Trophoblast cell (in vitro differentiated cells and primary cell): Measurements from ENCODE around the gene PIP5K1C.

Experiments used
- DNase-seq, 2 donors: peaks; one replicate each; pipeline ENCODE4 v3.0.0-alpha.2; 2016
- H2AFZ ChIP-seq: 2 replicates; pipeline ENCODE4 v1.6.1; 2013; ENCODE audit warnings: low read length, moderate library complexity, mild to moderate bottlenecking; ENCODE audit not compliant: insufficient read depth, poor library complexity
- H2AK5ac ChIP-seq: 2 replicates; pipeline ENCODE4 v1.6.1; 2013; ENCODE audit warnings: mild to moderate bottlenecking, low read length
- H2BK120ac ChIP-seq: 2 replicates; pipeline ENCODE4 v1.6.1; 2013; ENCODE audit warnings: low read length, mild to moderate bottlenecking, moderate library complexity; ENCODE audit not compliant: insufficient read depth, poor library complexity
- H2BK12ac ChIP-seq: 2 replicates; pipeline ENCODE4 v1.6.1; 2013; ENCODE audit warnings: mild to moderate bottlenecking, low read length, moderate library complexity
- H2BK5ac ChIP-seq: 2 replicates; pipeline ENCODE4 v1.6.1; 2013; ENCODE audit warnings: low read length, low read depth, moderate library complexity, mild to moderate bottlenecking; ENCODE audit not compliant: poor library complexity
- H3K14ac ChIP-seq: 2 replicates; pipeline ENCODE4 v1.6.1; 2013; ENCODE audit warnings: mild to moderate bottlenecking, low read length
- H3K18ac ChIP-seq: 2 replicates; pipeline ENCODE4 v1.6.1; 2013; ENCODE audit warnings: mild to moderate bottlenecking, low read length
- H3K23ac ChIP-seq: 2 replicates; pipeline ENCODE4 v1.6.1; 2013; ENCODE audit warnings: low read length
- H3K27ac ChIP-seq: 2 replicates; pipeline ENCODE4 v1.5.1; 2013; ENCODE audit warnings: low read depth, mild to moderate bottlenecking, inconsistent platforms, low read length, moderate library complexity
- H3K27me3 ChIP-seq: 2 replicates; pipeline ENCODE4 v1.6.1; 2013; ENCODE audit warnings: inconsistent platforms, mild to moderate bottlenecking, low read length, moderate library complexity; ENCODE audit not compliant: insufficient read depth
- H3K36me3 ChIP-seq, 2 experiments: 1 replicate in 1 of 2; 2 replicates in 1 of 2; pipeline ENCODE4 v1.6.1; 2013; ENCODE audit warnings: low read length in 2 of 2, mild to moderate bottlenecking in 2 of 2, moderate library complexity in 1 of 2; ENCODE audit not compliant: insufficient read depth in 2 of 2, control insufficient read depth in 1 of 2
- H3K4ac ChIP-seq: 2 replicates; pipeline ENCODE4 v1.6.1; 2013; ENCODE audit warnings: low read depth, mild to moderate bottlenecking, low read length, moderate library complexity
- H3K4me1 ChIP-seq, 2 experiments: 1 replicate in 1 of 2; 2 replicates in 1 of 2; pipeline ENCODE4 v1.6.1; 2013; ENCODE audit warnings: low read length in 2 of 2, mild to moderate bottlenecking in 2 of 2, moderate library complexity in 1 of 2; ENCODE audit not compliant: insufficient read depth in 2 of 2, control insufficient read depth in 1 of 2
- H3K4me2 ChIP-seq: 2 replicates; pipeline ENCODE4 v1.6.1; 2013; ENCODE audit warnings: inconsistent platforms, mild to moderate bottlenecking, low read length, moderate library complexity
- H3K4me3 ChIP-seq: 2 replicates; pipeline ENCODE4 v1.5.1; 2013; ENCODE audit warnings: mild to moderate bottlenecking, low read depth, low read length, inconsistent platforms
- H3K79me1 ChIP-seq: one replicate; pipeline ENCODE4 v1.6.1; 2013; ENCODE audit warnings: low read length
- H3K79me2 ChIP-seq: 2 replicates; pipeline ENCODE4 v1.6.1; 2013; ENCODE audit warnings: low read length, mild to moderate bottlenecking; ENCODE audit not compliant: control insufficient read depth, insufficient read depth, poor library complexity
- H3K9ac ChIP-seq: 2 replicates; pipeline ENCODE4 v1.6.1; 2013; ENCODE audit warnings: mild to moderate bottlenecking, low read length
- H3K9me3 ChIP-seq: 2 replicates; pipeline ENCODE4 v1.6.1; 2013; ENCODE audit warnings: low read depth, mild to moderate bottlenecking, control low read depth, inconsistent platforms, low read length; ENCODE audit not compliant: insufficient read depth
- H4K12ac ChIP-seq: 2 replicates; pipeline ENCODE4 v1.6.1; 2013; ENCODE audit warnings: low read depth, mild to moderate bottlenecking, low read length, moderate library complexity
- H4K8ac ChIP-seq: 2 replicates; pipeline ENCODE4 v1.6.1; 2013; ENCODE audit warnings: low read depth, mild to moderate bottlenecking, low read length, moderate library complexity
- H4K91ac ChIP-seq: one replicate; pipeline ENCODE4 v1.6.1; 2013; ENCODE audit warnings: low read depth, mild to moderate bottlenecking, low read length, moderate library complexity
- WGBS: extraction: QIAGEN DNeasy Blood & Tissue Kit; methylation state at CpG from one replicate; pipeline ENCODE4 v1.1.7; 2013; ENCODE audit warnings: missing lambda C conversion rate; ENCODE audit not compliant: insufficient read length, insufficient coverage; ENCODE audit errors: extremely low coverage; 5-methylcytosine and 5-hydroxymethylcytosine counted together

The PIP5K1C gene

GRCh38 chr19:3604227-3604986, 95.9 kb downstream of the PIP5K1C start:
- Histone ChIP-seq H2AK5ac (no peak overlapping the region), H3K27ac (no peak overlapping the region), H3K9me3 (peaks cover 6% of the 10 kb centered on the region), H4K8ac (no peak overlapping the region), H3K4me1 (peaks cover 13 to 14% of the 10 kb centered on the region in 2 experiments), H3K4ac (no peak overlapping the region), H2BK5ac (no peak overlapping the region), H2BK12ac (no peak overlapping the region), H3K36me3 (no peaks in the 10 kb centered on the region), H3K9ac (no peak overlapping the region), H3K79me1 (peaks cover 2% of the 10 kb centered on the region), H3K23ac (no peak overlapping the region), H2BK120ac (no peak overlapping the region), H3K4me2 (no peak overlapping the region), H3K14ac (no peak overlapping the region), H3K18ac (no peak overlapping the region), H2AFZ (no peak overlapping the region), H3K27me3 (no peaks in the 10 kb centered on the region), H3K79me2 (no peaks in the 10 kb centered on the region), H4K12ac (no peak overlapping the region), H4K91ac (no peak overlapping the region), H3K4me3 (no peak overlapping the region)
- WGBS = no CpG with 5 or more reads among the region's 27 CpGs
- no peak for DNase-seq

GRCh38 chr19:3603121-3603811, 97.0 kb downstream of the PIP5K1C start:
- Histone ChIP-seq H2BK12ac (no peak overlapping the region), H3K23ac (no peak overlapping the region), H3K9ac (no peak overlapping the region), H3K9me3 (peaks cover 6% of the 10 kb centered on the region), H2AFZ (no peak overlapping the region), H3K27me3 (no peaks in the 10 kb centered on the region), H3K14ac (no peak overlapping the region), H3K4me1 (peaks cover 13 to 14% of the 10 kb centered on the region in 2 experiments), H3K79me2 (no peaks in the 10 kb centered on the region), H3K27ac (no peak overlapping the region), H4K12ac (no peak overlapping the region), H3K4me3 (no peak overlapping the region), H2AK5ac (no peak overlapping the region), H3K4ac (no peak overlapping the region), H3K36me3 (no peaks in the 10 kb centered on the region), H2BK120ac (no peak overlapping the region), H3K79me1 (peaks cover 2% of the 10 kb centered on the region), H4K8ac (no peak overlapping the region), H3K4me2 (no peak overlapping the region), H2BK5ac (no peak overlapping the region), H3K18ac (no peak overlapping the region), H4K91ac (peak overlapping the region; percentile 11)
- WGBS = no CpG with 5 or more reads among the region's 23 CpGs
- DNase-seq = peak; percentile 51 to 64

DNA sequence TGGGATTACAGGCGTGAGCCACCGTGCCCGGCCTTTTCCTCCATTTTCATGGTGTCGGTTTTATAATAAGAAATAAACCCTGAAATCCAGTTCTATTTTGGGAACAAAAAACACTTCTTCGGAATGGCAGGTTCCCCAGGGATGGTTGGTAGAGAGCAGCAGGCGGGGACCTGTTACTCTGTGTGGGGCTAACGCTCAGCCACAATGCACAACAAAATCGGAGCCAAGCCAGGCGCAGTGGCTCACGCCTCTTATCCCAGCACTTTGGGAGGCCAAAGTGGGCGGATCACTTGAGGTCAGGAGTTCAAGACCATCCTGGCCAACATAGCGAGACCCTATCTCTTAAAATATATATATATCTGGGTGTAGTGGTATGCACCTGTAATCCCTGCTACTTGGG, 99.2 kb downstream of the PIP5K1C start:
- no peak overlapping the region for H2BK5ac ChIP-seq
- H4K91ac ChIP-seq = no peak overlapping the region
- no peak overlapping the region for H3K4ac ChIP-seq
- H3K14ac ChIP-seq = no peak overlapping the region
- H3K4me1 ChIP-seq = peaks cover 8 to 9% of the 10 kb centered on the region in 2 experiments
- peaks cover 3% of the 10 kb centered on the region for H3K9me3 ChIP-seq
- H3K4me3 ChIP-seq = no peak overlapping the region
- H3K23ac ChIP-seq = no peak overlapping the region
- no peak overlapping the region for H2AFZ ChIP-seq
- no peaks in the 10 kb centered on the region for H3K79me2 ChIP-seq
- H3K36me3 ChIP-seq = no peaks in the 10 kb centered on the region
- no peak overlapping the region for H2BK120ac ChIP-seq
- no peak for DNase-seq
- no peak overlapping the region for H4K12ac ChIP-seq
- H3K18ac ChIP-seq = no peak overlapping the region
- H3K9ac ChIP-seq = no peak overlapping the region
- H3K4me2 ChIP-seq = no peak overlapping the region
- no peak overlapping the region for H2AK5ac ChIP-seq
- no CpG with 5 or more reads among the region's 12 CpGs for WGBS
- no peak overlapping the region for H3K27ac ChIP-seq
- peaks cover 2% of the 10 kb centered on the region for H3K79me1 ChIP-seq
- H3K27me3 ChIP-seq = no peaks in the 10 kb centered on the region
- H2BK12ac ChIP-seq = no peak overlapping the region
- no peak overlapping the region for H4K8ac ChIP-seq

DNA sequence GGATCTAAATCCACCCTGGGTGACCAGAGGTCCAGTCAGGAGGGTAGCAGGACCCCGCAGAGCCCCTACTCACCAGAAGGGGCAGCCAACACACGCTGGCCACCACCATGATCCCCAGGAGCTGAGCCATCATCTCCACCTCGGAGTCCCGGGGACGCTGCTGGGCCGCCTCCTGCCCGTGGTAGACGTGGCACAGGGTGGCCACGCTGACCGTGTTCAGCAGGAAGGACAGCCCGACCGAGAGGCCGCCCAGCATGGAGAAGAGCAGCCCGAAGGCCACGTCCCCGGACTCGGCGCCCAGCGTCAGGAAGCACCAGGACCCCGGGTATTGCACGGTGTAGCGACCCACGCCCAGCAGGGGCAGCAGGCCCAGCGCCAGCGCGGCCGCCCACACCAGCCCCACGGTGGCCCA, 100.5 kb downstream of the PIP5K1C start:
- H2BK120ac ChIP-seq = no peak overlapping the region
- DNase-seq = no peak
- peaks cover 8 to 9% of the 10 kb centered on the region in 2 experiments for H3K4me1 ChIP-seq
- no peak overlapping the region for H3K27ac ChIP-seq
- H3K27me3 ChIP-seq = no peaks in the 10 kb centered on the region
- H3K79me2 ChIP-seq = no peaks in the 10 kb centered on the region
- H3K79me1 ChIP-seq = peaks cover 2% of the 10 kb centered on the region
- H3K14ac ChIP-seq = no peak overlapping the region
- H3K18ac ChIP-seq = no peak overlapping the region
- no peak overlapping the region for H2AFZ ChIP-seq
- WGBS = no CpG with 5 or more reads among the region's 28 CpGs
- H4K8ac ChIP-seq = no peak overlapping the region
- H2AK5ac ChIP-seq = no peak overlapping the region
- no peak overlapping the region for H3K4ac ChIP-seq
- H4K12ac ChIP-seq = no peak overlapping the region
- H4K91ac ChIP-seq = no peak overlapping the region
- H3K4me2 ChIP-seq = no peak overlapping the region
- H3K9me3 ChIP-seq = peaks cover 3% of the 10 kb centered on the region
- no peak overlapping the region for H3K4me3 ChIP-seq
- H2BK5ac ChIP-seq = no peak overlapping the region
- no peak overlapping the region for H2BK12ac ChIP-seq
- no peak overlapping the region for H3K23ac ChIP-seq
- H3K9ac ChIP-seq = no peak overlapping the region
- H3K36me3 ChIP-seq = no peaks in the 10 kb centered on the region
